ENCODE measurements around the gene SPI1.

DNA sequence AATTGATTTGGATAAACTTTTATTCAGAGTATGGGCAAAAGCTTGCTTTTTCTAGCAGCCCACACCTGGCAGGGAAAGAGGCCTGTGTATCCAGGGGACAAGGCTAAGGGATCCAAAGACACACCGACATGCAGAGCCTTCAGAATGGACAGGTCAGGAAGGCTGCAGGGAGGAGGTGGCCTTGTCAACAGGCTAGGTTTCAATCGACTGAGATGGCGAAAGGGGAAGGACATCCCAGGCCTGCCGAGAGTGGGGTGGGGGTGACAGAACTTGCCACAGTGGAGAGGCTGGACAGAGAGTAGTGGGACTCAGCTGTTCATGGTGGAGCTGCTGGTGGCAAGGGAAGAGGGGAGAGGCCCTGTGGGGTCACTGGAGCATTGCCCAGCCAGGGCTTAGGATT, 24.8 kb upstream of the SPI1 start:
- no peak for TF ChIP-seq CTCF (IDR thresholded peaks at IDR 0.05; ENCODE audit: low read depth, low read length, poor library complexity, severe bottlenecking)
- no peak for TF ChIP-seq EZH2phosphoT487 (IDR thresholded peaks at IDR 0.05; ENCODE audit: borderline replicate concordance, low read length)

Measured in DOHH2 (cell line).